ENCODE results near the gene CD5L.
A peak's percentile ranks its signal among the peaks of the same experiment; 100 is the strongest.

CD5L gene

DNA sequence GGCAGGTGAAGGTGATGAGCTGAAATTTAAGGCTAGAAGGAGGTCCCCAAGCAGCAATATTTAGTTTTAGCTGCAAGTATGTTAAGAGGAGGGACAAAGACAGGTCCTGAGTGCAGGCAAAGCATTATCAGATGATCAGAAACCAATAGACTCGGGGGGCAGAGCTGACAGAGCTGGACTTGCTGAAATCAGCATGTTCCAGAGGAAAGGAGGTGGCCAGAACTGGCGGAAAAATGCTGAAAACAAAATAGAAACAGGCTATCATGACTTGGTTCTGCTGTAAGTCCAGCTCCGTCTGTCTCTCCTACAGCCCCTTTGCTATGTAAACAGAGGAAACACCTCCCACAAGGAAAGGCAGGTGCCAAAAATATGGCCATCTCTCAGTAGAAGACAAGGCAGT lies at the start of gene CD5L:
Gene CD5L, minus strand, starts transcription at position 101 of the 400 bp plus-strand sequence. CDS start 107 bp downstream, outside the sequence.
- TF ChIP-seq, protein P1, sequence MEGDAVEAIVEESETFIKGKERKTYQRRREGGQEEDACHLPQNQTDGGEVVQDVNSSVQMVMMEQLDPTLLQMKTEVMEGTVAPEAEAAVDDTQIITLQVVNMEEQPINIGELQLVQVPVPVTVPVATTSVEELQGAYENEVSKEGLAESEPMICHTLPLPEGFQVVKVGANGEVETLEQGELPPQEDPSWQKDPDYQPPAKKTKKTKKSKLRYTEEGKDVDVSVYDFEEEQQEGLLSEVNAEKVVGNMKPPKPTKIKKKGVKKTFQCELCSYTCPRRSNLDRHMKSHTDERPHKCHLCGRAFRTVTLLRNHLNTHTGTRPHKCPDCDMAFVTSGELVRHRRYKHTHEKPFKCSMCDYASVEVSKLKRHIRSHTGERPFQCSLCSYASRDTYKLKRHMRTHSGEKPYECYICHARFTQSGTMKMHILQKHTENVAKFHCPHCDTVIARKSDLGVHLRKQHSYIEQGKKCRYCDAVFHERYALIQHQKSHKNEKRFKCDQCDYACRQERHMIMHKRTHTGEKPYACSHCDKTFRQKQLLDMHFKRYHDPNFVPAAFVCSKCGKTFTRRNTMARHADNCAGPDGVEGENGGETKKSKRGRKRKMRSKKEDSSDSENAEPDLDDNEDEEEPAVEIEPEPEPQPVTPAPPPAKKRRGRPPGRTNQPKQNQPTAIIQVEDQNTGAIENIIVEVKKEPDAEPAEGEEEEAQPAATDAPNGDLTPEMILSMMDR (IDR thresholded peaks at IDR 0.05; ENCODE audit: low read depth, low read length, missing control alignments) = no peak
- no peak for DNase-seq (ENCODE audit: extremely low read depth, low read depth)
- H3K4me3 ChIP-seq (replicated peaks; ENCODE audit: low read depth, low read length) = no peak within 1 kb of the TSS

DNA sequence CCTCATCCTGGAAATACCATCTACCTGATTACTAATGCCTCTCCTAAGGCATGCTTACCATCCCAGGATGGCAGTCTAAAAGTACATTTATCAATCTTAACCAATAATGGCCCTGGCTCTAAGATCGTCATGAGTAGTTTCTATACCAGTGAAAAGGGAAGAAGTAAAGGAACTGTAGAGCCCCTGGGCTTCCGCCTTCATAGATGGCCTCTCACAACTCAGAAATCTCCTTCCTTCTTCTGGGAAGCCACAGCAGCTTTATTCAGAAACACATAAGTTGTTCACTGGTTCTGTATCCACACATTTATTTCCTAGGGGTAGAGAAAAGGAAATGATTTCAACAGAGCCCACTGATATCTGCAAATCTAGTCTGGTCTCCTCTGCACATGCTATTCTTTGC lies 41.0 kb upstream of the CD5L start:
- H3K4me3 ChIP-seq (replicated peaks; ENCODE audit: low read depth, low read length) = no peak overlapping the region
- DNase-seq (ENCODE audit: extremely low read depth, low read depth) = no peak
- TF ChIP-seq, protein P1 (IDR thresholded peaks at IDR 0.05; ENCODE audit: low read depth, low read length, missing control alignments) = no peak

DNA sequence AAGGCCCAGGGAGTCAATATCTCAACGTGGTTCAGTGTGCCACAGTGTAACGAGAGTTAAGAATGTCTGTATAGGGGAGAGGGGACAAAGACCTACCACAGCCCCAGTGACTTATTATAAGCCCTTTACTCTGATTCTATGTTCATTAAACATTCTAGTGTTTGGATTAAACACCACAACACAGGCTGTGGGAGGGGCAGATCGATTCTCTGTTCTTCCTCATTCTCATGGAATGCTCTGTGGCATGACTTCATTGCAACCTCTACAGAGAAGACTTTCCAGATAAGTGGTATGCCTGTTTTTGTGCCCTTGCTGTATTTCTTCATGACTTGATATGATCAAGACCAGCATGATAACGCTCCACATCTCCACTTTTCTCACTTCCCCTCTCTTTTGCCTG lies 39.0 kb upstream of the CD5L start:
- no peak for DNase-seq (ENCODE audit: extremely low read depth, low read depth)
- no peak overlapping the region for H3K4me3 ChIP-seq (replicated peaks; ENCODE audit: low read depth, low read length)
- TF ChIP-seq, protein P1 (IDR thresholded peaks at IDR 0.05; ENCODE audit: low read depth, low read length, missing control alignments) = no peak

DNA sequence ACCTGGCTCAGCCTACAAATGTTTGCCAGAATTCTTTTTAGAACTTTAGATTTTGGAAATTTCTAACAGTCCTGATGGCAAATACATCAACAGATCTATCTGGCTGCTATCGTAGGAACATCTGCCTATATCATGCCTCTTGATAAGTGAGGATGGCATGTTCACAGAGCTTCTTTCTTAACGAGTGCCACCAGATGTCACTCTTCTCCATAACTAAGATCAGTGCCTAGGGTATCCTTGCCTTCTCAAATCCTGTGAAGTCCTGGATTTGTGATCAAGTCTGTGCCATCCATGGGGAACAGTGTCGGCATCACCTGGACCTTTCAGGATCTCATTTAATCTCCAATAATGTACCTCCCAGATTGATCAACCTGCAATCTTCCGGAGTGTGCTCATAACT lies 36.5 kb upstream of the CD5L start:
- DNase-seq (ENCODE audit: extremely low read depth, low read depth) = peak; percentile 10
- TF ChIP-seq, protein P1 (IDR thresholded peaks at IDR 0.05; ENCODE audit: low read depth, low read length, missing control alignments) = peak; percentile 38
- H3K4me3 ChIP-seq (replicated peaks; ENCODE audit: low read depth, low read length) = no peak overlapping the region

DNA sequence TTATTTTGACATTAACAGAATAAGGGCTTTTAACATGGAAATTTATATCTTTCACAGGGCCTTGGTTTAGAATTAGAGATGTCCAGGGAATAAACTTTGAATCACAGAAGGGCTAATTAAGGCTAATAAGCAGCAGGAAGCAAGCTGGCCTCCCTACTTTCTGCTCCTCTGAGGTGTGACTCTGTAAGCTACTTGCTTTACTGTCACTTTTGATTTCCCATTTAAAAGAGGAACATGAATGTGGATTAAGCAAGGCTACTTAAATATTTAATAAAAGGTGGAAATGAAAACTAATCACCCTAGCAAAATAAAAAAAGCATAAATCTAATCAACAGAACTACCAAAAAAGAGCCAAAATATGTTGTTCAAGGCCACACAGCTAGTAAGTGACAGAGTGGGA lies 28.9 kb upstream of the CD5L start:
- H3K4me3 ChIP-seq (replicated peaks; ENCODE audit: low read depth, low read length) = no peak overlapping the region
- no peak for DNase-seq (ENCODE audit: extremely low read depth, low read depth)
- TF ChIP-seq, protein P1 (IDR thresholded peaks at IDR 0.05; ENCODE audit: low read depth, low read length, missing control alignments) = no peak

DNA sequence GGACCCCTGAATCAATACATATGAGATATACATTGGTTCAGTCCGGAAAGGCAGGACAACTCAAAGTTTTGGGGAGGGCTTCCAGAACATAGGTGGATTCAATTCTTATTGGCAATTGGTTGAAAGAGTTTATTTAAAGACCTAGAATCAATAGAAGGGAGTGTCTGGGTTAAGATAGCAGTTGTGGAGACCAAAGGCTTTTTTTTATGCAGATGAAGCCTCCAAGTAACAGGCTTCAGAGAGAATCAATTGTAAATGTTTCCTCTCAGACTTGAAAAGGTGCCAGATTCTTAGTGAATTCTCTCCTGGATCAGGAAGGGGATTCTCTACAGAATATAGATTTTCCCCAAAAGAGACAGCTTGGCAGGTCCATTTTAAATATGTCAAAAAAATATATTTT lies 27.0 kb upstream of the CD5L start:
- TF ChIP-seq, protein P1 (IDR thresholded peaks at IDR 0.05; ENCODE audit: low read depth, low read length, missing control alignments) = no peak
- no peak overlapping the region for H3K4me3 ChIP-seq (replicated peaks; ENCODE audit: low read depth, low read length)
- DNase-seq (ENCODE audit: extremely low read depth, low read depth) = no peak
